K562 (cell line): ENCODE results near the gene PTPRG. TPM values are rescaled to one million over a fixed set of nuclear protein-coding genes. Genes with fewer than 3 reads are reported as not detected.

Source experiments
- ATAC-seq: fragments of 200-7000 bp; cut with Tn5 transposase; 3 replicates; pipeline ENCODE4 v1.9.1; 2020; ENCODE audit warnings: moderate library complexity
- BruUV-seq: library from RNA; stranded (reverse); fragments of 400-500 nt; replicated peaks from 2 replicates; lab custom pipeline; 2021; lab: Mats Ljungman, UMichigan
- CTCF ChIA-PET: fragments of 300-600 bp; formaldehyde crosslinking; extraction: SDS; loops from one replicate; lab custom pipeline; 2021; ENCODE audit warnings: low intra/inter-chr PET ratio; lab: Yijun Ruan, JAX
- POLR2A ChIA-PET: fragments of 300-600, 350-650 bp; sonication (Branson Sonifier 250); formaldehyde crosslinking; extraction: SDS; loops from one replicate; lab custom pipeline; 2021; ENCODE audit warnings: antibody characterized with exemption, inconsistent platforms; lab: Yijun Ruan, JAX
- DNase-seq, 4 experiments: peaks; one replicate each; pipeline versions ENCODE4 v3.0.0 to v3.0.0-alpha.2; 2011 to 2018; ENCODE audit warnings: low spot score in 3 of 4, mixed read lengths in 3 of 4; ENCODE audit errors: extremely low read depth in 1 of 4
- FAIRE-seq: peaks from 2 replicates; lab custom pipeline; 2011; peaks lifted over from hg19 to GRCh38; lab: Jason Lieb, UNC
- H2AFZ ChIP-seq: 2 replicates; pipeline ENCODE4 v1.6.0; 2011; ENCODE audit warnings: low read depth, low read length, control low read depth, inconsistent platforms
- H3K27ac ChIP-seq: fragments of 200-600 bp; 3 replicates; pipeline ENCODE4 v1.8.0; 2011; ENCODE audit warnings: low read depth, mild to moderate bottlenecking, control low read depth, inconsistent platforms, low read length, moderate library complexity, mixed read lengths; ENCODE audit errors: extremely low read depth
- H3K27me3 ChIP-seq, 2 experiments: fragments of 300-600 bp in 1 of 2; 2 replicates in 1 of 2; 3 replicates in 1 of 2; pipeline versions ENCODE4 v1.6.0 to v1.8.0; 2011; ENCODE audit warnings: inconsistent platforms in 2 of 2, low read length in 2 of 2, mild to moderate bottlenecking in 1 of 2, mixed read lengths in 1 of 2, moderate library complexity in 1 of 2; ENCODE audit not compliant: control insufficient read depth in 2 of 2, insufficient read depth in 2 of 2
- H3K36me3 ChIP-seq: fragments of 300-600 bp; 3 replicates; pipeline ENCODE4 v1.8.0; 2011; ENCODE audit warnings: mild to moderate bottlenecking, low read length, inconsistent platforms; ENCODE audit not compliant: control insufficient read depth, insufficient read depth
- H3K4me1 ChIP-seq, 2 experiments: fragments of 200-600 bp in 1 of 2; replicated peaks in 1 of 2; 2 replicates in 1 of 2; 3 replicates in 1 of 2; pipeline versions ENCODE4 v1.5.1 to v1.8.0; 2011; ENCODE audit warnings: inconsistent platforms in 2 of 2, low read length in 2 of 2, mild to moderate bottlenecking in 1 of 2, mixed read lengths in 1 of 2, moderate library complexity in 1 of 2; ENCODE audit not compliant: control insufficient read depth in 2 of 2, insufficient read depth in 2 of 2
- H3K4me2 ChIP-seq: 2 replicates; pipeline ENCODE4 v1.6.1; 2011; ENCODE audit warnings: low read length, control low read depth, inconsistent platforms, mixed read lengths; ENCODE audit not compliant: insufficient read depth
- H3K4me3 ChIP-seq: fragments of 200-600 bp; sonication (generic), shearing (Covaris generic); 2 replicates; pipeline ENCODE4 v1.5.1; 2016; ENCODE audit warnings: control low read depth, inconsistent platforms
- H3K79me2 ChIP-seq: fragments of 200-600 bp; 3 replicates; pipeline ENCODE4 v1.8.0; 2011; ENCODE audit warnings: low read length, inconsistent platforms; ENCODE audit not compliant: control insufficient read depth, insufficient read depth
- H3K9ac ChIP-seq, 2 experiments: 2 replicates each; pipeline versions ENCODE4 v1.6.0 to v1.6.1; 2011; ENCODE audit warnings: low read depth in 2 of 2, low read length in 2 of 2, control low read depth in 1 of 2, inconsistent platforms in 1 of 2, mild to moderate bottlenecking in 1 of 2, mixed read lengths in 1 of 2; ENCODE audit not compliant: insufficient read depth in 1 of 2
- H3K9me1 ChIP-seq: one replicate; pipeline ENCODE4 v1.6.0; 2011; ENCODE audit warnings: inconsistent platforms, mild to moderate bottlenecking, low read length, moderate library complexity; ENCODE audit not compliant: control insufficient read depth, insufficient read depth
- H3K9me3 ChIP-seq: replicated peaks from 2 replicates; pipeline ENCODE4 v1.5.1; 2011; ENCODE audit warnings: low read depth, low read length, inconsistent platforms; ENCODE audit not compliant: control insufficient read depth, insufficient read depth
- H4K20me1 ChIP-seq: replicated peaks from 2 replicates; pipeline ENCODE4 v1.6.1; 2011; ENCODE audit warnings: low read length, inconsistent platforms, mixed read lengths; ENCODE audit not compliant: control insufficient read depth, insufficient read depth
- SAP30 ChIP-seq: fragments of 200-600 bp; sonication (generic); IDR thresholded peaks from 2 replicates; pipeline ENCODE4 v1.6.1; 2012; ENCODE audit warnings: borderline replicate concordance, low read depth, mild to moderate bottlenecking, moderate library complexity, low read length, control low read depth, inconsistent platforms; ENCODE audit not compliant: insufficient read depth, poor library complexity, severe bottlenecking
- TEAD1 ChIP-seq, 2 experiments: fragments of 450-650 bp in 1 of 2; sonication (generic) in 1 of 2; formaldehyde crosslinking; IDR thresholded peaks; 2 replicates each; pipeline versions ENCODE4 v1.4.0 to v1.8.0; 2020 to 2022; ENCODE audit warnings: mild to moderate bottlenecking in 2 of 2, missing genetic modification reagents in 1 of 2
- ZBTB17 ChIP-seq: fragments of 450-650 bp; formaldehyde crosslinking; IDR thresholded peaks from 2 replicates; pipeline ENCODE4 v1.4.0; 2020; ENCODE audit warnings: mild to moderate bottlenecking
- ZNF766 ChIP-seq: fragments of 200-800 bp; sonication (Bioruptor generic); conservative IDR thresholded peaks from 2 replicates; pipeline ENCODE4 v1.6.1; 2016; ENCODE audit warnings: missing genetic modification characterization, missing compliant biosample characterization
- WGBS: fragments of 100-300 bp; shearing (Covaris generic); methylation state at CpG from one replicate; pipeline ENCODE4 v1.1.6; 2016; ENCODE audit warnings: low coverage, mixed read lengths; ENCODE audit not compliant: insufficient coverage; ENCODE audit errors: missing lambda C conversion rate; 5-methylcytosine and 5-hydroxymethylcytosine counted together
- in situ Hi-C: fragments of 300-500 bp; cut with MboI; formaldehyde crosslinking; loops from 4 replicates; pipeline ENCODE4 v1.15.0; 2018; ENCODE audit warnings: inconsistent platforms, mixed read lengths
- intact Hi-C: fragments of 100-400 bp; cut with micrococcal nuclease; formaldehyde crosslinking; loops from 2 replicates; pipeline ENCODE4 v1.14.2; 2022
- polyA plus RNA-seq, 8 experiments: library from polyadenylated mRNA; depleted of rRNA in 4 of 8; stranded (reverse) in 5 of 8; unstranded in 3 of 8; fragments of >200 nt; fragmentation: Nextera tagmentation in 2 of 8; fragmentation: Illumina TruSeq in 1 of 8; extraction: Ambion mirVana in 2 of 8; extraction: Trizol in 1 of 8; gene quantifications; 2 replicates each; pipeline versions ENCODE4 v1.2.1 to v1.2.3, GENCODE V29; 2011 to 2014; ENCODE audit warnings: inconsistent platforms in 1 of 8, missing spikeins in 1 of 8
- total RNA-seq, 7 experiments: library from RNA; depleted of rRNA in 6 of 7; stranded (reverse); fragments of >200 nt in 6 of 7; fragmentation: Illumina TruSeq in 2 of 7; extraction: Trizol in 2 of 7; gene quantifications; 2 replicates each; pipeline versions ENCODE4 v1.2.1 to v1.2.3, GENCODE V29; 2011 to 2021; ENCODE audit warnings: low replicate concordance in 1 of 7

Gene PTPRG
- total and polyA plus RNA-seq, 9 of the 15 experiments (the other 6 are each of a cell fraction or from before 2014, with no cell fraction given): 0.16 TPM; not detected in 8

GRCh38 chr3:62101488-62101887, 540.1 kb downstream of the PTPRG start:
- BruUV-seq: no TSS peak
- no peaks in the 10 kb centered on the region for H3K9me3 ChIP-seq
- H3K27me3 ChIP-seq: no peaks in the 10 kb centered on the region; a peak in 1 of 5 replicates
- intact Hi-C loops: no loop called here
- H4K20me1 ChIP-seq: no peaks in the 10 kb centered on the region
- POLR2A ChIA-PET: no interaction called here
- no peaks in the 10 kb centered on the region for H3K79me2 ChIP-seq
- TF ChIP-seq SAP30 (no peak), ZBTB17 (CRISPR knock-in tag) (no peak), ZNF766 (CRISPR knock-in tag) (no peak), TEAD1 (CRISPR knock-in tag; IDR thresholded peaks at IDR 0.05) (no peak)
- TF ChIP-seq, all 486 proteins: peak for 0
- H2AFZ ChIP-seq: no peak overlapping the region
- CTCF ChIA-PET: no interaction called here
- H3K4me1 ChIP-seq: no peaks in the 10 kb centered on the region
- no peak overlapping the region for H3K9ac ChIP-seq
- H3K4me2 ChIP-seq: no peak overlapping the region
- no peak for ATAC-seq
- in situ Hi-C loops: no loop called here
- H3K4me3 ChIP-seq: no peak overlapping the region
- no peaks in the 10 kb centered on the region for H3K36me3 ChIP-seq
- no peak overlapping the region for H3K27ac ChIP-seq
- FAIRE-seq: no peak
- 0% methylated on average over 1 of the region's 1 CpG for WGBS
- DNase-seq: no peak
- no peaks in the 10 kb centered on the region for H3K9me1 ChIP-seq

GRCh38 chr3:62103531-62103930, 542.2 kb downstream of the PTPRG start:
- ChIA-PET POLR2A (no interaction called here), CTCF (no interaction called here)
- Histone ChIP-seq H3K9ac (no peak overlapping the region), H3K9me3 (no peaks in the 10 kb centered on the region), H3K27me3 (no peaks in the 10 kb centered on the region; a peak in 1 of 5 replicates), H3K9me1 (no peaks in the 10 kb centered on the region), H3K79me2 (no peaks in the 10 kb centered on the region), H3K27ac (no peak overlapping the region), H4K20me1 (no peaks in the 10 kb centered on the region), H3K4me3 (no peak overlapping the region), H3K36me3 (no peaks in the 10 kb centered on the region), H3K4me2 (no peak overlapping the region), H3K4me1 (no peaks in the 10 kb centered on the region), H2AFZ (no peak overlapping the region)
- in situ Hi-C loops: no loop called here
- no peak for FAIRE-seq
- no peak for DNase-seq
- no TSS peak for BruUV-seq
- WGBS: 0% methylated on average over 3 of the region's 3 CpGs
- no peak for ATAC-seq
- intact Hi-C loops: no loop called here
